PFSK-1 (cell line): Measurements from ENCODE around the gene KCTD16.

Source experiments
- FOXP2 ChIP-seq: optimal IDR thresholded peaks from 2 replicates; pipeline ENCODE3; 2011; ENCODE audit warnings: borderline replicate concordance, control low read depth, inconsistent platforms; ENCODE audit not compliant: insufficient read depth; ENCODE audit errors: extremely low read length, extremely low read depth
- POLR2AphosphoS5 ChIP-seq: IDR thresholded peaks from 2 replicates; pipeline ENCODE4 v1.6.1; 2012; ENCODE audit warnings: low read depth, mild to moderate bottlenecking, control low read depth, low read length, moderate library complexity
- REST ChIP-seq, 2 experiments: IDR thresholded peaks; 2 replicates each; pipeline versions ENCODE4 v1.6.1 to v1.8.0; 2011 to 2012; ENCODE audit warnings: low read depth in 2 of 2, low read length in 2 of 2, control low read depth in 1 of 2, inconsistent platforms in 1 of 2, mild to moderate bottlenecking in 1 of 2, moderate library complexity in 1 of 2; ENCODE audit not compliant: insufficient read depth in 1 of 2
- SIN3A ChIP-seq: IDR thresholded peaks from 2 replicates; pipeline ENCODE4 v1.6.1; 2012; ENCODE audit warnings: mild to moderate bottlenecking, low read length, moderate library complexity, borderline replicate concordance; ENCODE audit not compliant: insufficient read depth
- TAF1 ChIP-seq: IDR thresholded peaks from 2 replicates; pipeline ENCODE4 v1.6.1; 2012; ENCODE audit warnings: low read length, control low read depth, borderline replicate concordance; ENCODE audit not compliant: insufficient read depth

- TF ChIP-seq POLR2AphosphoS5 (no peak), REST (IDR thresholded peaks at IDR 0.05; ENCODE audit: insufficient read depth in 1 of 2, low read depth in 2 of 2, low read length in 2 of 2) (no peak), TAF1 (no peak), FOXP2 (no peak), SIN3A (no peak)
Measured at GRCh38 chr5:144142139-144142823, 28.4 kb upstream of the KCTD16 start.
